B cell (primary cell): ENCODE measurements around the gene SLC40A1. TPM values are rescaled to one million over a fixed set of nuclear protein-coding genes. Genes with fewer than 3 reads are reported as not detected.

Experiments used
- ATAC-seq: fragments of 200-7000 bp; cut with Tn5 transposase; one replicate; pipeline ENCODE4 v1.10.0; 2021; ENCODE audit warnings: low read depth, mild to moderate bottlenecking, moderate number of reproducible peaks, moderate library complexity
- CTCF ChIA-PET: fragments of 350-600 bp; sonication (Branson Sonifier 250); formaldehyde crosslinking; loops from one replicate; lab custom pipeline; 2021; ENCODE audit warnings: antibody characterized with exemption, inconsistent platforms; lab: Charles Lee
- POLR2A ChIA-PET: fragments of 350-600 bp; sonication (Branson Sonifier 250); formaldehyde crosslinking; loops from one replicate; lab custom pipeline; 2021; ENCODE audit warnings: antibody characterized with exemption; lab: Charles Lee
- DNase-seq: peaks from one replicate; pipeline ENCODE4 v3.0.0; 2013
- H2AFZ ChIP-seq: 2 replicates; pipeline ENCODE4 v1.6.1; 2012; ENCODE audit warnings: mild to moderate bottlenecking, low read depth, low read length; ENCODE audit not compliant: insufficient read depth, poor library complexity, severe bottlenecking
- H3K27ac ChIP-seq, 2 donors: 1 replicate in 1 of 2; 2 replicates in 1 of 2; pipeline ENCODE4 v1.5.1; 2012 to 2013; ENCODE audit warnings: low read length in 2 of 2, mild to moderate bottlenecking in 2 of 2, moderate library complexity in 1 of 2
- H3K27me3 ChIP-seq, 4 experiments: fragments of 200-600 bp in 1 of 4; sonication (generic) in 1 of 4; replicated peaks in 1 of 4; 1 replicate in 2 of 4; 2 replicates in 2 of 4; pipeline versions ENCODE4 v1.6.1 to v1.7.0; 2013 to 2016; ENCODE audit warnings: low read length in 3 of 4, mild to moderate bottlenecking in 2 of 4, mixed read lengths in 1 of 4, moderate library complexity in 1 of 4; ENCODE audit not compliant: insufficient read depth in 4 of 4, control insufficient read depth in 3 of 4; ENCODE audit errors: control extremely low read depth in 1 of 4
- H3K36me3 ChIP-seq, 2 experiments: replicated peaks in 1 of 2; 1 replicate in 1 of 2; 2 replicates in 1 of 2; pipeline versions ENCODE4 v1.6.1 to v1.7.1; 2013; ENCODE audit warnings: low read length in 1 of 2; ENCODE audit not compliant: insufficient read depth in 2 of 2, control insufficient read depth in 1 of 2; ENCODE audit errors: control extremely low read depth in 1 of 2, extremely low read depth in 1 of 2
- H3K4me1 ChIP-seq, 2 donors: fragments of 200-600 bp in 1 of 2; sonication (generic) in 1 of 2; 1 replicate in 1 of 2; 2 replicates in 1 of 2; pipeline versions ENCODE4 v1.5.1 to v1.6.1; 2013 to 2017; ENCODE audit warnings: low read length in 2 of 2; ENCODE audit not compliant: control insufficient read depth in 2 of 2, insufficient read depth in 2 of 2
- H3K4me2 ChIP-seq: replicated peaks from 2 replicates; pipeline ENCODE3; 2012; ENCODE audit warnings: mild to moderate bottlenecking, low read depth, low read length; ENCODE audit not compliant: poor library complexity, severe bottlenecking
- H3K4me3 ChIP-seq, 5 experiments: fragments of 200-600 bp in 1 of 5; sonication (generic) in 1 of 5; 1 replicate in 3 of 5; 2 replicates in 2 of 5; pipeline versions ENCODE4 v1.5.1 to v1.7.0; 2011 to 2016; ENCODE audit warnings: low read length in 4 of 5, mild to moderate bottlenecking in 4 of 5, low read depth in 2 of 5, control low read depth in 1 of 5, moderate library complexity in 1 of 5; ENCODE audit not compliant: insufficient read depth in 1 of 5; ENCODE audit errors: control extremely low read depth in 1 of 5, extremely low read depth in 1 of 5
- H3K79me2 ChIP-seq: fragments of 200-600 bp; sonication (generic); one replicate; pipeline ENCODE4 v1.6.0; 2016; ENCODE audit warnings: low read length; ENCODE audit not compliant: control insufficient read depth, insufficient read depth
- H3K9ac ChIP-seq: fragments of 200-600 bp; sonication (generic); 2 replicates; pipeline ENCODE4 v1.6.1; 2017; ENCODE audit warnings: mild to moderate bottlenecking, low read length, moderate library complexity
- H3K9me3 ChIP-seq, 3 donors: one replicate each; pipeline versions ENCODE4 v1.6.1 to v1.7.1; 2013; ENCODE audit warnings: low read length in 2 of 3; ENCODE audit not compliant: control insufficient read depth in 2 of 3, insufficient read depth in 1 of 3; ENCODE audit errors: control extremely low read depth in 1 of 3
- H4K20me1 ChIP-seq: 2 replicates; pipeline ENCODE4 v1.6.0; 2012; ENCODE audit warnings: mild to moderate bottlenecking, low read length; ENCODE audit not compliant: insufficient read depth, control insufficient read depth, poor library complexity, severe bottlenecking
- H3K27ac Mint-ChIP-seq: one replicate; pipeline ENCODE4 v1.8.0; 2021; ENCODE audit warnings: mixed read lengths
- H3K27me3 Mint-ChIP-seq: one replicate; pipeline ENCODE4 v1.8.0; 2021; ENCODE audit warnings: mixed read lengths
- H3K4me1 Mint-ChIP-seq: one replicate; pipeline ENCODE4 v1.8.0; 2021; ENCODE audit warnings: mixed read lengths
- H3K4me3 Mint-ChIP-seq: one replicate; pipeline ENCODE4 v1.8.0; 2021; ENCODE audit warnings: mixed read lengths
- H3K9me3 Mint-ChIP-seq: one replicate; pipeline ENCODE4 v1.8.0; 2022; ENCODE audit warnings: mixed read lengths; ENCODE audit not compliant: insufficient read depth
- EZH2 ChIP-seq: IDR thresholded peaks from 2 replicates; pipeline ENCODE4 v1.6.1; 2012; ENCODE audit warnings: borderline replicate concordance, low read depth, mild to moderate bottlenecking, moderate library complexity, low read length; ENCODE audit not compliant: insufficient read depth, poor library complexity, severe bottlenecking
- WGBS: methylation state at CpG from one replicate; pipeline ENCODE4 v1.1.5; 2013; ENCODE audit warnings: missing lambda C conversion rate; ENCODE audit not compliant: insufficient coverage; 5-methylcytosine and 5-hydroxymethylcytosine counted together
- intact Hi-C: fragments of 100-400 bp; cut with micrococcal nuclease; formaldehyde crosslinking; loops from one replicate; pipeline ENCODE4 v1.10.0; 2022
- polyA plus RNA-seq: library from polyadenylated mRNA; depleted of rRNA; stranded (reverse); fragments of >200 nt; gene quantifications from 2 replicates; pipeline ENCODE4 v1.2.3, GENCODE V29; 2012
- total RNA-seq, 2 donors: library from RNA; stranded (reverse); fragments of 120-200 nt in 1 of 2; gene quantifications; 1 replicate in 1 of 2; 2 replicates in 1 of 2; pipeline versions ENCODE4 v1.2.3 to v1.2.4, GENCODE V29; 2013 to 2022
- TF ChIP-seq, protein P1 (sequence below): fragments of 200-600 bp; IDR thresholded peaks from one replicate; pipeline ENCODE4 v1.8.0; 2022; ENCODE audit warnings: antibody characterized with exemption, mild to moderate bottlenecking

The SLC40A1 gene
- total and polyA plus RNA-seq, 2 donors (not counting 1 experiment from before 2014, with no cell fraction given): 0.07 to 0.39 TPM

DNA sequence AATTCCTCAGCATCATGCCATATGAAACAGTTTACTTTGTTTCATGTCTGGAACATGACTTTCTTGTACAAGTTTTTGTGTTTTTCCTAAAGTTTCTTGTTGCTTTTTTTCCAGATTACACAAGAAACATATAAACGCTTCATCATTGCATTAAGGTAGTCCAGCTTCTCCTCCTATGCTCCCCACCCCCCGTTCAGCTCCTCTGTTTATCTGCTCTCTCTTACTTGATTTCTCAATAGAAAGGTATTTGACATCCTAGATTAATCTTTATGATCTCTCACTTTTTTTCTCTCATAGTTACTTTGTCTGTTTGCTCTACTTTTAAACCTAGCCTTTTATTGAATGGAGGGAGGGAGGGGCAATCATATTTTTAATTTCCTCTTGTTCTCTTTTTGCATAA, 25.4 kb downstream of the SLC40A1 start:
- Histone ChIP-seq H3K36me3 (no peaks in the 10 kb centered on the region), H3K4me3 (no peak overlapping the region), H3K79me2 (no peaks in the 10 kb centered on the region), H3K9ac (no peak overlapping the region), H3K27me3 (no peaks in the 10 kb centered on the region), H3K4me2 (no peak overlapping the region), H3K27ac (no peak overlapping the region), H3K4me1 (no peaks in the 10 kb centered on the region), H2AFZ (no peak overlapping the region), H3K9me3 (no peaks in the 10 kb centered on the region), H4K20me1 (no peaks in the 10 kb centered on the region)
- no peak for TF ChIP-seq EZH2
- TF ChIP-seq, protein P1, sequence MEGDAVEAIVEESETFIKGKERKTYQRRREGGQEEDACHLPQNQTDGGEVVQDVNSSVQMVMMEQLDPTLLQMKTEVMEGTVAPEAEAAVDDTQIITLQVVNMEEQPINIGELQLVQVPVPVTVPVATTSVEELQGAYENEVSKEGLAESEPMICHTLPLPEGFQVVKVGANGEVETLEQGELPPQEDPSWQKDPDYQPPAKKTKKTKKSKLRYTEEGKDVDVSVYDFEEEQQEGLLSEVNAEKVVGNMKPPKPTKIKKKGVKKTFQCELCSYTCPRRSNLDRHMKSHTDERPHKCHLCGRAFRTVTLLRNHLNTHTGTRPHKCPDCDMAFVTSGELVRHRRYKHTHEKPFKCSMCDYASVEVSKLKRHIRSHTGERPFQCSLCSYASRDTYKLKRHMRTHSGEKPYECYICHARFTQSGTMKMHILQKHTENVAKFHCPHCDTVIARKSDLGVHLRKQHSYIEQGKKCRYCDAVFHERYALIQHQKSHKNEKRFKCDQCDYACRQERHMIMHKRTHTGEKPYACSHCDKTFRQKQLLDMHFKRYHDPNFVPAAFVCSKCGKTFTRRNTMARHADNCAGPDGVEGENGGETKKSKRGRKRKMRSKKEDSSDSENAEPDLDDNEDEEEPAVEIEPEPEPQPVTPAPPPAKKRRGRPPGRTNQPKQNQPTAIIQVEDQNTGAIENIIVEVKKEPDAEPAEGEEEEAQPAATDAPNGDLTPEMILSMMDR: no peak
- Mint-ChIP-seq H3K27ac (no peak overlapping the region), H3K4me1 (peaks cover 2% of the 10 kb centered on the region), H3K9me3 (no peaks in the 10 kb centered on the region), H3K4me3 (no peak overlapping the region), H3K27me3 (peaks cover 11% of the 10 kb centered on the region)
- no peak for DNase-seq
- ChIA-PET POLR2A (no interaction called here), CTCF (no interaction called here)
- no CpG with 5 or more reads among the region's 2 CpGs for WGBS
- intact Hi-C loops: no loop called here
- ATAC-seq: no peak

DNA sequence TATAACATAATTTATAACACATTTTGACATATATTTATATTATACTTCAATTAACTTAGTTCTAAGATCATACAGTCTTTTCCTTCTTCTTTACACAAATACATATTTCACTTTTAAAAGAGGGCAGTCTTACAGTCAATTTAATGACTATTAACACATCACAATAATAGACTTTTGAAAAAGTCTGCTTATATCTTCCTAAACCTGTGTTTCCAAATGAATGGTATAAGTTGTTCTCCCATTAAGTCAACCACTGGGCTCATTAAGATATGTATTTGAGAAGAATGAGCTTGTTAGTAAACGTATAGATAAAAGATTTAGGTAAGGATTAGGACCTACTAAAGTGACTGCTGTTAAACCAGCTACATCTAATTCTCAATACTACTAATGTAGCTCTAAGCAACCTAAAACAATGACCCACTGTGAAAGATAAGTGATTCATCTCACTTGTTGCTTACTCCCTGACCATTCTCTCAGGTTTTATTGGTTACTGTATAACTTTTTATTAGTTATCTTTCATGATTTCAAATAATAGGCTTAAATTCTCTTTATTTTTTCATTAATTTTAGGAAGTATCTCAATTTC, 27.0 kb downstream of the SLC40A1 start:
- Mint-ChIP-seq H3K9me3 (no peaks in the 10 kb centered on the region), H3K4me1 (no peaks in the 10 kb centered on the region), H3K4me3 (no peak overlapping the region), H3K27ac (no peak overlapping the region), H3K27me3 (peaks cover 11% of the 10 kb centered on the region)
- Histone ChIP-seq H3K4me1 (no peaks in the 10 kb centered on the region), H3K79me2 (no peaks in the 10 kb centered on the region), H4K20me1 (no peaks in the 10 kb centered on the region), H3K36me3 (no peaks in the 10 kb centered on the region), H2AFZ (no peak overlapping the region), H3K4me3 (no peak overlapping the region), H3K27ac (no peak overlapping the region), H3K9ac (no peak overlapping the region), H3K4me2 (no peak overlapping the region), H3K27me3 (no peaks in the 10 kb centered on the region), H3K9me3 (no peaks in the 10 kb centered on the region)
- WGBS: no CpG with 5 or more reads among the region's 1 CpG
- intact Hi-C loops: no loop called here
- no peak for TF ChIP-seq EZH2
- TF ChIP-seq, protein P1: no peak
- CTCF ChIA-PET: no interaction called here
- DNase-seq: no peak
- ATAC-seq: no peak
- POLR2A ChIA-PET: no interaction called here
